MM.1S (cell line): ENCODE measurements around the gene LMCD1.

Source experiments
- CTCF ChIP-seq: fragments of 300-600 bp; sonication (generic); IDR thresholded peaks from 2 replicates; pipeline ENCODE4 v1.5.1; 2016; ENCODE audit warnings: antibody characterized with exemption, low read length, mixed read lengths
- EZH2 ChIP-seq: fragments of 300-600 bp; sonication (generic); optimal IDR thresholded peaks from 2 replicates; pipeline ENCODE3; 2017; ENCODE audit warnings: low read depth, mild to moderate bottlenecking, antibody characterized with exemption, low read length, mixed read lengths
- EZH2phosphoT487 ChIP-seq: fragments of 300-600 bp; sonication (generic); IDR thresholded peaks from 2 replicates; pipeline ENCODE4 v1.6.1; 2018; ENCODE audit warnings: antibody characterized with exemption, low read length

GRCh38 chr3:8604988-8605387 lies 103.4 kb downstream of the LMCD1 start:
- TF ChIP-seq CTCF (no peak), EZH2 (no peak), EZH2phosphoT487 (no peak)
